ENCODE data around the gene CBX8.
A peak's percentile ranks its signal among the peaks of the same experiment; 100 is the strongest.

DNA sequence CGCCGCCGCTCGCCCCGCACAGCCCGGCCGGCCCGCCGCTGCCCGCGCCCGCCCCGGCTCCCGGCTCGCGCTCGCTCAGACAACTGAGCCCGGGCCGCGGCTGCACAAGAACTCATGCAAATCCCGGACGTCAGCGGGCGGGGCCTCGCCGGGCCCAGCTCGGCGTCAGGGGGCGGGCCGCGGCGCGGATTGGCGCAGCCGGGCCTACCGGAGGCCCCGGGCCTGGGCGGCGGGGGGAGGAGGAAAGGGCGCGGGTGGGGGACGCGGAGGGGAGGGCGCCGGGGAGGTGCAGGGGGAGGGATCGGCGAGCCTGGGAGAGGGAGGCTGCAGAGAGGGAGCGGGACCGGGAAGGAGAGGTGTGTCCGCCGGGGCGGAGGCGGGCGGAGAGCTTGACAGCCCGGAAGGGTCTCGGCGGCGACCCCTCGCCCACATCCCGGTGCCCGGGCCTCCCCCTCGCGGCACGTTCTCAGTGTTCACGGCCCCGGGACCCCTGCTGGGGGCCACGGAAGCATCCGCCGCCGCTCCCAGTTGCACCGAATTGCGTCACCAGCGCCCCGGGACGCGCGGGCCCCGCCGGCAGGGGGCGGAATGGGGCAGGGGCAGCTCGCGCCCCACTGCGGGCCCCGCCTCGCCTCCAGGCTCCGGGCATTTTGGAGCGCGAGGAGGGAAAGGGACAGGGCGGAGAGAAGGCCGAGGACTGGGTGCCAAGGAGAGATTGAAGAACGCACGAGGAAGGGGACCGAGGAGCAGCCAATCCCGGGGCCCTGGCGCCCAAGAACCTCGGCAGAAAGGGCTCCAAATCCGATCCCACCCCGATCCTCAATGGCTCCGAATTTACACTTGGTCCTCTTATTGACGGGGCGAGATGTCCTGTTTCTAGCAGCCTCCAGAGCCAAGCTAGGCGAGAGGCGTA is 42.7 kb upstream of the CBX8 start, which contains the start of gene CBX4:
- TF ChIP-seq, protein P1, sequence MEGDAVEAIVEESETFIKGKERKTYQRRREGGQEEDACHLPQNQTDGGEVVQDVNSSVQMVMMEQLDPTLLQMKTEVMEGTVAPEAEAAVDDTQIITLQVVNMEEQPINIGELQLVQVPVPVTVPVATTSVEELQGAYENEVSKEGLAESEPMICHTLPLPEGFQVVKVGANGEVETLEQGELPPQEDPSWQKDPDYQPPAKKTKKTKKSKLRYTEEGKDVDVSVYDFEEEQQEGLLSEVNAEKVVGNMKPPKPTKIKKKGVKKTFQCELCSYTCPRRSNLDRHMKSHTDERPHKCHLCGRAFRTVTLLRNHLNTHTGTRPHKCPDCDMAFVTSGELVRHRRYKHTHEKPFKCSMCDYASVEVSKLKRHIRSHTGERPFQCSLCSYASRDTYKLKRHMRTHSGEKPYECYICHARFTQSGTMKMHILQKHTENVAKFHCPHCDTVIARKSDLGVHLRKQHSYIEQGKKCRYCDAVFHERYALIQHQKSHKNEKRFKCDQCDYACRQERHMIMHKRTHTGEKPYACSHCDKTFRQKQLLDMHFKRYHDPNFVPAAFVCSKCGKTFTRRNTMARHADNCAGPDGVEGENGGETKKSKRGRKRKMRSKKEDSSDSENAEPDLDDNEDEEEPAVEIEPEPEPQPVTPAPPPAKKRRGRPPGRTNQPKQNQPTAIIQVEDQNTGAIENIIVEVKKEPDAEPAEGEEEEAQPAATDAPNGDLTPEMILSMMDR (conservative IDR thresholded peaks at IDR 0.05): peak; percentile 98
- no peak for TF ChIP-seq ZFX (IDR thresholded peaks at IDR 0.05)

All from C4-2B (cell line).